B cell (primary cell): ENCODE data around the gene RABL6. TPM values are rescaled to one million over a fixed set of nuclear protein-coding genes. Genes with fewer than 3 reads are reported as not detected.
"Not testable (repeated sequence)": the region's sequence is repeated elsewhere in the genome, so short reads cannot be mapped to it uniquely, and the experiment has no call there.

Experiments used
- ATAC-seq: fragments of 200-7000 bp; cut with Tn5 transposase; one replicate; pipeline ENCODE4 v1.10.0; 2021; ENCODE audit warnings: low read depth, mild to moderate bottlenecking, moderate number of reproducible peaks, moderate library complexity
- CTCF ChIA-PET: fragments of 350-600 bp; sonication (Branson Sonifier 250); formaldehyde crosslinking; loops from one replicate; lab custom pipeline; 2021; ENCODE audit warnings: antibody characterized with exemption, inconsistent platforms; lab: Charles Lee
- POLR2A ChIA-PET: fragments of 350-600 bp; sonication (Branson Sonifier 250); formaldehyde crosslinking; loops from one replicate; lab custom pipeline; 2021; ENCODE audit warnings: antibody characterized with exemption; lab: Charles Lee
- DNase-seq: peaks from one replicate; pipeline ENCODE4 v3.0.0; 2013
- H2AFZ ChIP-seq: 2 replicates; pipeline ENCODE4 v1.6.1; 2012; ENCODE audit warnings: mild to moderate bottlenecking, low read depth, low read length; ENCODE audit not compliant: insufficient read depth, poor library complexity, severe bottlenecking
- H3K27ac ChIP-seq, 2 donors: 1 replicate in 1 of 2; 2 replicates in 1 of 2; pipeline ENCODE4 v1.5.1; 2012 to 2013; ENCODE audit warnings: low read length in 2 of 2, mild to moderate bottlenecking in 2 of 2, moderate library complexity in 1 of 2
- H3K27me3 ChIP-seq, 4 experiments: fragments of 200-600 bp in 1 of 4; sonication (generic) in 1 of 4; replicated peaks in 1 of 4; 1 replicate in 2 of 4; 2 replicates in 2 of 4; pipeline versions ENCODE4 v1.6.1 to v1.7.0; 2013 to 2016; ENCODE audit warnings: low read length in 3 of 4, mild to moderate bottlenecking in 2 of 4, mixed read lengths in 1 of 4, moderate library complexity in 1 of 4; ENCODE audit not compliant: insufficient read depth in 4 of 4, control insufficient read depth in 3 of 4; ENCODE audit errors: control extremely low read depth in 1 of 4
- H3K36me3 ChIP-seq, 2 experiments: replicated peaks in 1 of 2; 1 replicate in 1 of 2; 2 replicates in 1 of 2; pipeline versions ENCODE4 v1.6.1 to v1.7.1; 2013; ENCODE audit warnings: low read length in 1 of 2; ENCODE audit not compliant: insufficient read depth in 2 of 2, control insufficient read depth in 1 of 2; ENCODE audit errors: control extremely low read depth in 1 of 2, extremely low read depth in 1 of 2
- H3K4me1 ChIP-seq, 2 donors: fragments of 200-600 bp in 1 of 2; sonication (generic) in 1 of 2; 1 replicate in 1 of 2; 2 replicates in 1 of 2; pipeline versions ENCODE4 v1.5.1 to v1.6.1; 2013 to 2017; ENCODE audit warnings: low read length in 2 of 2; ENCODE audit not compliant: control insufficient read depth in 2 of 2, insufficient read depth in 2 of 2
- H3K4me2 ChIP-seq: replicated peaks from 2 replicates; pipeline ENCODE3; 2012; ENCODE audit warnings: mild to moderate bottlenecking, low read depth, low read length; ENCODE audit not compliant: poor library complexity, severe bottlenecking
- H3K4me3 ChIP-seq, 5 experiments: fragments of 200-600 bp in 1 of 5; sonication (generic) in 1 of 5; 1 replicate in 3 of 5; 2 replicates in 2 of 5; pipeline versions ENCODE4 v1.5.1 to v1.7.0; 2011 to 2016; ENCODE audit warnings: low read length in 4 of 5, mild to moderate bottlenecking in 4 of 5, low read depth in 2 of 5, control low read depth in 1 of 5, moderate library complexity in 1 of 5; ENCODE audit not compliant: insufficient read depth in 1 of 5; ENCODE audit errors: control extremely low read depth in 1 of 5, extremely low read depth in 1 of 5
- H3K79me2 ChIP-seq: fragments of 200-600 bp; sonication (generic); one replicate; pipeline ENCODE4 v1.6.0; 2016; ENCODE audit warnings: low read length; ENCODE audit not compliant: control insufficient read depth, insufficient read depth
- H3K9ac ChIP-seq: fragments of 200-600 bp; sonication (generic); 2 replicates; pipeline ENCODE4 v1.6.1; 2017; ENCODE audit warnings: mild to moderate bottlenecking, low read length, moderate library complexity
- H3K9me3 ChIP-seq, 3 donors: one replicate each; pipeline versions ENCODE4 v1.6.1 to v1.7.1; 2013; ENCODE audit warnings: low read length in 2 of 3; ENCODE audit not compliant: control insufficient read depth in 2 of 3, insufficient read depth in 1 of 3; ENCODE audit errors: control extremely low read depth in 1 of 3
- H4K20me1 ChIP-seq: 2 replicates; pipeline ENCODE4 v1.6.0; 2012; ENCODE audit warnings: mild to moderate bottlenecking, low read length; ENCODE audit not compliant: insufficient read depth, control insufficient read depth, poor library complexity, severe bottlenecking
- H3K27ac Mint-ChIP-seq: one replicate; pipeline ENCODE4 v1.8.0; 2021; ENCODE audit warnings: mixed read lengths
- H3K27me3 Mint-ChIP-seq: one replicate; pipeline ENCODE4 v1.8.0; 2021; ENCODE audit warnings: mixed read lengths
- H3K4me1 Mint-ChIP-seq: one replicate; pipeline ENCODE4 v1.8.0; 2021; ENCODE audit warnings: mixed read lengths
- H3K4me3 Mint-ChIP-seq: one replicate; pipeline ENCODE4 v1.8.0; 2021; ENCODE audit warnings: mixed read lengths
- H3K9me3 Mint-ChIP-seq: one replicate; pipeline ENCODE4 v1.8.0; 2022; ENCODE audit warnings: mixed read lengths; ENCODE audit not compliant: insufficient read depth
- CTCF ChIP-seq: fragments of 200-600 bp; IDR thresholded peaks from one replicate; pipeline ENCODE4 v1.8.0; 2022; ENCODE audit warnings: antibody characterized with exemption, mild to moderate bottlenecking
- EZH2 ChIP-seq: IDR thresholded peaks from 2 replicates; pipeline ENCODE4 v1.6.1; 2012; ENCODE audit warnings: borderline replicate concordance, low read depth, mild to moderate bottlenecking, moderate library complexity, low read length; ENCODE audit not compliant: insufficient read depth, poor library complexity, severe bottlenecking
- WGBS: methylation state at CpG from one replicate; pipeline ENCODE4 v1.1.5; 2013; ENCODE audit warnings: missing lambda C conversion rate; ENCODE audit not compliant: insufficient coverage; 5-methylcytosine and 5-hydroxymethylcytosine counted together
- intact Hi-C: fragments of 100-400 bp; cut with micrococcal nuclease; formaldehyde crosslinking; loops from one replicate; pipeline ENCODE4 v1.10.0; 2022
- polyA plus RNA-seq: library from polyadenylated mRNA; depleted of rRNA; stranded (reverse); fragments of >200 nt; gene quantifications from 2 replicates; pipeline ENCODE4 v1.2.3, GENCODE V29; 2012
- total RNA-seq, 2 donors: library from RNA; stranded (reverse); fragments of 120-200 nt in 1 of 2; gene quantifications; 1 replicate in 1 of 2; 2 replicates in 1 of 2; pipeline versions ENCODE4 v1.2.3 to v1.2.4, GENCODE V29; 2013 to 2022

Gene RABL6
- total and polyA plus RNA-seq, 2 donors (not counting 1 experiment from before 2014, with no cell fraction given), result 33.6 to 70.5 TPM

- not testable (repeated sequence) for H4K20me1 ChIP-seq, H3K79me2 ChIP-seq, H3K36me3 ChIP-seq, H3K9me3 Mint-ChIP-seq, H3K9me3 ChIP-seq, H3K27me3 ChIP-seq, H3K27me3 Mint-ChIP-seq, H2AFZ ChIP-seq, H3K4me3 ChIP-seq
- POLR2A ChIA-PET, result interaction anchor here (0.5 to 2.2 kb wide), 5 partner anchors 9 to 268 kb away, joined by 3 to 8 read pairs (median 4); partner anchors contain the start of gene LCN8
- H3K4me1 Mint-ChIP-seq, result peaks cover 36% of the 10 kb centered on the region
- H3K27ac Mint-ChIP-seq, result peak overlapping the region; percentile 93
- peak; percentile 62 for TF ChIP-seq CTCF
- DNase-seq (peak; percentile 91), ATAC-seq (peak; percentile 18)
- WGBS, result 27% methylated on average over 7 of the region's 18 CpGs
- intact Hi-C loops, result loop anchor here (2.0 kb wide), 1 partner anchor 24 kb away; the partner anchor contains the start of gene TMEM141
- H3K4me3 Mint-ChIP-seq, result peak overlapping the region; percentile 74
- Histone ChIP-seq H3K4me2 (peak overlapping the region; percentile 45), H3K4me1 (peaks cover 17 to 56% of the 10 kb centered on the region in 2 donors), H3K27ac (peak overlapping the region; percentile 57 to 79), H3K9ac (peak overlapping the region; percentile 23)
- CTCF ChIA-PET, result interaction anchor here (1.0 to 4.6 kb wide), 13 partner anchors 9 to 320 kb away, joined by 3 to 24 read pairs (median 6); partner anchors contain the start of genes LCN10, LCN8, MAN1B1 and TMEM141
Observed at GRCh38 chr9:136766410-136767120, 41.2 kb upstream of the RABL6 start.

GRCh38 chr9:136769710-136770191, 38.0 kb upstream of the RABL6 start:
- ATAC-seq (no peak), DNase-seq (peak; percentile 67)
- TF ChIP-seq CTCF (peak; percentile 33), EZH2 (no peak)
- Histone ChIP-seq H3K4me3 (no peak overlapping the region), H4K20me1 (no peaks in the 10 kb centered on the region), H3K4me2 (peak overlapping the region; percentile 30), H3K27ac (no peak overlapping the region), H3K79me2 (no peaks in the 10 kb centered on the region), H3K9me3 (peaks cover 0 to 10% (median 6%) of the 10 kb centered on the region in 3 donors), H3K9ac (no peak overlapping the region), H3K36me3 (no peaks in the 10 kb centered on the region), H2AFZ (no peak overlapping the region), H3K27me3 (peaks cover 0 to 8% (median 0%) of the 10 kb centered on the region in 4 experiments), H3K4me1 (peaks cover 23 to 45% of the 10 kb centered on the region in 2 donors)
- Mint-ChIP-seq H3K4me3 (peak overlapping the region; percentile 37), H3K4me1 (peaks cover 37% of the 10 kb centered on the region), H3K27ac (peak overlapping the region; percentile 46), H3K27me3 (peaks cover 6% of the 10 kb centered on the region), H3K9me3 (peaks cover 6% of the 10 kb centered on the region)
- CTCF ChIA-PET, result interaction anchor here (0.6 to 4.6 kb wide), 6 partner anchors 8 to 266 kb away, joined by 3 to 24 read pairs (median 5); partner anchors contain the start of gene LCN8
- intact Hi-C loops, result no loop called here
- WGBS, result 18% methylated on average over 3 of the region's 16 CpGs
- POLR2A ChIA-PET, result interaction anchor here (1.7 kb wide), 1 partner anchor 12 kb away, joined by 4 read pairs; no protein-coding TSS in a partner anchor
